PC-3 (cell line): ENCODE measurements around the gene RBM20. TPM values are rescaled to one million over a fixed set of nuclear protein-coding genes. Genes with fewer than 3 reads are reported as not detected.

Source experiments
- ATAC-seq: fragments of 200-7000 bp; cut with Tn5 transposase; 2 replicates; pipeline ENCODE4 v1.9.1; 2020; ENCODE audit warnings: mild to moderate bottlenecking, moderate library complexity
- Bru-seq: library from RNA; stranded (reverse); fragments of 400-500 nt; gene quantifications from one replicate; lab custom pipeline; 2021; lab: Mats Ljungman, UMichigan
- BruChase-seq, 2 experiments: library from RNA; stranded (reverse); fragments of 400-500 nt; gene quantifications; one replicate each; lab custom pipeline; 2021; lab: Mats Ljungman, UMichigan
- BruUV-seq: library from RNA; stranded (reverse); fragments of 400-500 nt; replicated peaks from 2 replicates; lab custom pipeline; 2021; lab: Mats Ljungman, UMichigan
- CTCF ChIA-PET: fragments of 300-600 bp; sonication (Branson Sonifier 250); formaldehyde crosslinking; loops from one replicate; lab custom pipeline; 2022; ENCODE audit warnings: antibody characterized with exemption; lab: Charles Lee
- POLR2A ChIA-PET: fragments of 300-600 bp; sonication (Branson Sonifier 250); formaldehyde crosslinking; loops from one replicate; lab custom pipeline; 2022; ENCODE audit warnings: antibody characterized with exemption; ENCODE audit not compliant: unreplicated experiment; lab: Charles Lee
- DNase-seq: peaks from one replicate; pipeline ENCODE4 v3.0.0-alpha.2; 2015
- H2AFZ ChIP-seq: fragments of 300-600 bp; sonication (generic); 2 replicates; pipeline ENCODE4 v1.6.0; 2016; ENCODE audit warnings: antibody characterized with exemption, low read length
- H3F3A ChIP-seq: fragments of 300-600 bp; sonication (generic); one replicate; pipeline ENCODE4 v1.6.0; 2017; ENCODE audit warnings: antibody characterized with exemption, low read length, control low read depth, mild to moderate bottlenecking; ENCODE audit not compliant: unreplicated experiment
- H3K27ac ChIP-seq: fragments of 300-600 bp; sonication (generic); 2 replicates; pipeline ENCODE4 v1.5.1; 2016; ENCODE audit warnings: mild to moderate bottlenecking, low read length
- H3K27me3 ChIP-seq: fragments of 300-600 bp; sonication (generic); 2 replicates; pipeline ENCODE4 v1.6.1; 2016; ENCODE audit warnings: low read length, mixed read lengths
- H3K36me3 ChIP-seq: fragments of 300-600 bp; sonication (generic); 2 replicates; pipeline ENCODE4 v1.6.1; 2016; ENCODE audit warnings: low read depth, mixed run types, low read length, mixed read lengths
- H3K4me1 ChIP-seq: fragments of 300-600 bp; sonication (generic); 2 replicates; pipeline ENCODE4 v1.5.1; 2016; ENCODE audit warnings: low read length; ENCODE audit not compliant: insufficient read depth
- H3K4me2 ChIP-seq: fragments of 300-600 bp; sonication (generic); 2 replicates; pipeline ENCODE4 v1.6.0; 2016; ENCODE audit warnings: low read length
- H3K4me3 ChIP-seq: fragments of 300-600 bp; sonication (generic); 2 replicates; pipeline ENCODE4 v1.5.1; 2016; ENCODE audit warnings: mild to moderate bottlenecking, low read length, mixed read lengths
- H3K79me2 ChIP-seq: fragments of 300-600 bp; sonication (generic); 2 replicates; pipeline ENCODE4 v1.6.1; 2017; ENCODE audit warnings: low read length, mixed read lengths
- H3K9ac ChIP-seq: fragments of 300-600 bp; sonication (generic); 2 replicates; pipeline ENCODE4 v1.6.0; 2016; ENCODE audit warnings: mild to moderate bottlenecking, low read length
- H3K9me2 ChIP-seq: fragments of 300-600 bp; sonication (generic); replicated peaks from 2 replicates; pipeline ENCODE4 v1.6.1; 2016; ENCODE audit warnings: mixed run types, low read length, mixed read lengths
- H3K9me3 ChIP-seq: fragments of 300-600 bp; sonication (generic); 2 replicates; pipeline ENCODE4 v1.6.1; 2016; ENCODE audit warnings: low read length, mixed read lengths
- H4K20me1 ChIP-seq: fragments of 300-600 bp; sonication (generic); 2 replicates; pipeline ENCODE4 v1.6.1; 2016; ENCODE audit warnings: low read length, mixed read lengths
- EZH2 ChIP-seq: fragments of 300-600 bp; sonication (generic); IDR thresholded peaks from one replicate; pipeline ENCODE4 v1.6.1; 2017; ENCODE audit warnings: antibody characterized with exemption, mild to moderate bottlenecking, low read length; ENCODE audit not compliant: unreplicated experiment
- EZH2phosphoT487 ChIP-seq: fragments of 300-600 bp; sonication (generic); IDR thresholded peaks from 2 replicates; pipeline ENCODE4 v1.6.1; 2018; ENCODE audit warnings: mild to moderate bottlenecking, antibody characterized with exemption, low read length, borderline replicate concordance
- intact Hi-C: fragments of 100-400 bp; cut with micrococcal nuclease; formaldehyde crosslinking; loops from 2 replicates; pipeline ENCODE4 v1.9.0; 2023
- long read RNA-seq: library from polyadenylated mRNA; unstranded; transcript quantifications from one replicate; pipeline ENCODE4 v2.0.0, GENCODE V29; 2021; ENCODE audit not compliant: unreplicated experiment
- total RNA-seq: library from RNA; depleted of rRNA; stranded (reverse); fragments of >200 nt; gene quantifications from 2 replicates; pipeline ENCODE4 v1.2.3, GENCODE V29; 2014; rRNA removed
- TF ChIP-seq, protein P1 (sequence below): fragments of 300-600 bp; sonication (generic); conservative IDR thresholded peaks from 2 replicates; pipeline ENCODE4 v1.5.1; 2017; ENCODE audit warnings: antibody characterized with exemption, low read depth, mild to moderate bottlenecking, low read length

Gene RBM20
- total RNA-seq: 0.40 and 1.3 TPM in 2 replicates
- Bru-seq, nascent RNA: percentile 43 among the genes with signal in this experiment
- percentile 33 among the genes with signal in this experiment for BruChase-seq, experiment 1, labeled RNA remaining after a 6-hour chase
- percentile 44 among the genes with signal in this experiment for BruChase-seq, experiment 2, labeled RNA remaining after a 2-hour chase
- long read RNA-seq, partial matches to known transcripts: 4 of 6 reads
- long read RNA-seq, other reads (novel, unspliced or antisense): 2 of 6 reads

DNA sequence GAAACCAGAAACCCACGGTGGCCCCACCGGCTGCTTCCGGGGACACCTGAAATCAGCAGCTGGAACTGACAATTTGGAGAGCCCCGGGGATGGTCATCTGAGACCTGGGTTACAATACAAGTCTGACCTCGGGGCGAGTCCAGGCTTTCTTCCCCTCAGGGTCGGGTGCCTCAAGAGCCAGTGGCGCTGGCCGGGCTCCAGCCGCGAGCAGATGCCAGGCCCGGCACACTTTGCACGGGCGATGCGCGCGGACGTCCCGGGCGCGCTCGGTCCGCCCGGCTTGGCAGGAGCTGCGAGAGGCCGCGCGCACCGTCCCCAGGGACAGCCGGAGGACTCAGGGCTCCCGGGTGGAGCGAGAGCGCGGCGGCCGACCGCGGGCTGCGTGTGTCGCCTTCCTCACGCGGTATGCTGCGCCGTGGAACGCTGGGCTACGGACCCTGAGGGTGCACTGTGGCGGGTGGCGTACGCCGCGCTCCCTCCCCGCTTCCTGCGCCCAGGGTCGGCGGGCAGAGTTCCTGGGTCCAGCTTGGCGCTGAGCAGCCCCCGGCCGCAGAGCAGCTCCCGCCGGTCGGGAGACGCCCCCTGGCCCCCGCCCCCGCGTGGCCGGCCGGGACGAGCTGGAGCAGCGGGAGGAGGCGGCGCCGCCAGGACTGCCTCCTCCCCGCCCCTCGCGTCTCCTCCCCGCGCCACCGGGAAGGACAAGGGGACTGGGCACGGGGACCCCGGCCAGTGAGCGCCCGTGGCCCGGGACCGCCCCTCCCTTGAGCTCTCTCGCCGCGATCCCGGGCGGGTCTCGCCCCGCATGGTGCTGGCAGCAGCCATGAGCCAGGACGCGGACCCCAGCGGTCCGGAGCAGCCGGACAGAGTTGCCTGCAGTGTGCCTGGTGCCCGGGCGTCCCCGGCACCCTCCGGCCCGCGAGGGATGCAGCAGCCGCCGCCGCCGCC, at the start of gene RBM20:
TSS of gene RBM20 (plus strand) at position 684 of the 945 bp plus-strand sequence. CDS start at position 803, 119 bp downstream.
- intact Hi-C loops: no loop called here
- no TSS peak for BruUV-seq
- Histone ChIP-seq H3K9me3 (no peaks in the 10 kb centered on the region), H3K4me2 (peak within 1 kb of the TSS; percentile 83), H3K9ac (peak within 1 kb of the TSS; percentile 7; the same call in 1 of the 2 replicates), H3K27me3 (no peaks in the 10 kb centered on the region), H3K27ac (no peak within 1 kb of the TSS), H2AFZ (peak within 1 kb of the TSS; percentile 75), H3K9me2 (no peaks in the 10 kb centered on the region), H4K20me1 (no peaks in the 10 kb centered on the region), H3K4me3 (peak within 1 kb of the TSS; percentile 75), H3K36me3 (no peaks in the 10 kb centered on the region), H3K4me1 (peaks cover 32% of the 10 kb centered on the region), H3F3A (no peaks in the 10 kb centered on the region), H3K79me2 (no peaks in the 10 kb centered on the region)
- DNase-seq: peak; percentile 11
- ChIA-PET POLR2A (interaction anchor here (0.6 to 1.0 kb wide), 3 partner anchors 9 to 339 kb away, joined by 3 to 8 read pairs (median 4); partner anchors contain the start of gene BBIP1), CTCF (no interaction called here)
- TF ChIP-seq, protein P1, sequence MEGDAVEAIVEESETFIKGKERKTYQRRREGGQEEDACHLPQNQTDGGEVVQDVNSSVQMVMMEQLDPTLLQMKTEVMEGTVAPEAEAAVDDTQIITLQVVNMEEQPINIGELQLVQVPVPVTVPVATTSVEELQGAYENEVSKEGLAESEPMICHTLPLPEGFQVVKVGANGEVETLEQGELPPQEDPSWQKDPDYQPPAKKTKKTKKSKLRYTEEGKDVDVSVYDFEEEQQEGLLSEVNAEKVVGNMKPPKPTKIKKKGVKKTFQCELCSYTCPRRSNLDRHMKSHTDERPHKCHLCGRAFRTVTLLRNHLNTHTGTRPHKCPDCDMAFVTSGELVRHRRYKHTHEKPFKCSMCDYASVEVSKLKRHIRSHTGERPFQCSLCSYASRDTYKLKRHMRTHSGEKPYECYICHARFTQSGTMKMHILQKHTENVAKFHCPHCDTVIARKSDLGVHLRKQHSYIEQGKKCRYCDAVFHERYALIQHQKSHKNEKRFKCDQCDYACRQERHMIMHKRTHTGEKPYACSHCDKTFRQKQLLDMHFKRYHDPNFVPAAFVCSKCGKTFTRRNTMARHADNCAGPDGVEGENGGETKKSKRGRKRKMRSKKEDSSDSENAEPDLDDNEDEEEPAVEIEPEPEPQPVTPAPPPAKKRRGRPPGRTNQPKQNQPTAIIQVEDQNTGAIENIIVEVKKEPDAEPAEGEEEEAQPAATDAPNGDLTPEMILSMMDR: no peak
- TF ChIP-seq EZH2: no peak
- TF ChIP-seq EZH2phosphoT487: no peak
- ATAC-seq: peak; percentile 58

DNA sequence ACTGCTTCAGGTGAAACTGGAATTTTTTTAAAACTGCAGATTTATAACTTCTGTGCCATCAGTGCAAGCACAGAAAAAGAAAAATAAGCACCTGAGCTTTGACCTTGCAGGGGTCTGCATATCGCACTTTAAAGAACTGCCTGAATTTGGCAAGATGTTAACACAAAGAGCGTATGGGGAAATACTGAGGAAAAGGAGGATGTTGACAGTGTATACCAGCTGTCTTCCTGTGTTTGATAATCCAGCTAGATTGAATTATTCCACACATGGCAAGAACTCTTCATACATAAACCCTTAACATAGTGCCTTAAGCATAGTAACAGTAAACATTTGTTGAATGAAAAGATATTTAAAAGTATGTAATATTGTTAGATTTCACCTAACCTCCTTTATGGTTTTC, 46.7 kb upstream of the RBM20 start:
- no peak for DNase-seq
- Histone ChIP-seq H3K79me2 (no peaks in the 10 kb centered on the region), H3K27ac (no peak overlapping the region), H3K9me2 (no peaks in the 10 kb centered on the region), H2AFZ (no peak overlapping the region), H3F3A (no peaks in the 10 kb centered on the region), H4K20me1 (no peaks in the 10 kb centered on the region), H3K4me1 (no peaks in the 10 kb centered on the region), H3K9ac (no peak overlapping the region), H3K27me3 (no peaks in the 10 kb centered on the region), H3K9me3 (no peaks in the 10 kb centered on the region), H3K4me3 (no peak overlapping the region), H3K4me2 (no peak overlapping the region), H3K36me3 (peaks cover 22% of the 10 kb centered on the region)
- TF ChIP-seq EZH2 (no peak), EZH2phosphoT487 (no peak)
- TF ChIP-seq, protein P1: no peak
- BruUV-seq: no TSS peak
- CTCF ChIA-PET: no interaction called here
- intact Hi-C loops: no loop called here
- no peak for ATAC-seq
- POLR2A ChIA-PET: no interaction called here
